Left ventricle myocardium inferior (tissue), 1 donor: ENCODE data around the gene PTPRO. TPM values are rescaled to one million over a fixed set of nuclear protein-coding genes. Genes with fewer than 3 reads are reported as not detected.
A peak's percentile ranks its signal among the peaks of the same experiment; 100 is the strongest.

ENCODE experiments used
- DNase-seq: peaks from one replicate; pipeline ENCODE4 v3.0.0-alpha.2; 2020
- H3K27ac ChIP-seq: fragments of 200-600 bp; replicated peaks from 2 replicates; pipeline ENCODE4 v1.8.0; 2021
- H3K27me3 ChIP-seq: fragments of 200-600 bp; 2 replicates; pipeline ENCODE4 v1.8.0; 2021; ENCODE audit warnings: low read depth
- H3K36me3 ChIP-seq: fragments of 200-600 bp; 2 replicates; pipeline ENCODE4 v1.8.0; 2021
- H3K4me1 ChIP-seq: fragments of 200-600 bp; 2 replicates; pipeline ENCODE4 v1.8.0; 2021
- H3K4me3 ChIP-seq: fragments of 200-600 bp; 2 replicates; pipeline ENCODE4 v1.8.0; 2021; ENCODE audit warnings: mild to moderate bottlenecking, moderate library complexity
- H3K9me3 ChIP-seq: fragments of 200-600 bp; replicated peaks from 2 replicates; pipeline ENCODE4 v1.8.0; 2021
- CTCF ChIP-seq: fragments of 200-600 bp; IDR thresholded peaks from 2 replicates; pipeline ENCODE4 v1.8.0; 2021; ENCODE audit warnings: antibody characterized with exemption, mild to moderate bottlenecking, borderline replicate concordance
- intact Hi-C: fragments of 100-400 bp; cut with micrococcal nuclease; formaldehyde crosslinking; loops from one replicate; pipeline ENCODE4 v1.11.0; 2022
- long read RNA-seq: library from polyadenylated mRNA; unstranded; transcript quantifications from one replicate; pipeline ENCODE4 v2.0.0, GENCODE V29; 2021
- total RNA-seq: library from RNA; stranded (reverse); fragmentation: NEBNext Ultra II Directional; extraction: Animal tissue kit (Norgen Biotek cat#: 25700); gene quantifications from one replicate; pipeline ENCODE4 v1.2.1, GENCODE V29; 2021
- donor health status: DM: no; HTN: yes; CAD: no; lungs with severe emphysema.

The PTPRO gene
- total RNA-seq = 0.82 TPM
- long read RNA-seq = 0 reads

GRCh38 chr12:15322164-15323061, at the start of gene PTPRO:
Gene PTPRO, plus strand, starts transcription at chr12:15322508.
- no peak for DNase-seq
- intact Hi-C loops = no loop called here
- no peaks in the 10 kb centered on the region for H3K36me3 ChIP-seq
- no peak within 1 kb of the TSS for H3K27ac ChIP-seq
- peak within 1 kb of the TSS; percentile 55 for H3K4me3 ChIP-seq
- H3K9me3 ChIP-seq = no peaks in the 10 kb centered on the region
- peaks cover 10% of the 10 kb centered on the region for H3K4me1 ChIP-seq
- peaks cover 95% of the 10 kb centered on the region for H3K27me3 ChIP-seq
- no peak for TF ChIP-seq CTCF

- Histone ChIP-seq H3K27me3 (peaks cover 16% of the 10 kb centered on the region), H3K36me3 (no peaks in the 10 kb centered on the region), H3K9me3 (no peaks in the 10 kb centered on the region), H3K4me1 (peaks cover 6% of the 10 kb centered on the region), H3K4me3 (no peak overlapping the region), H3K27ac (no peak overlapping the region)
- no peak for DNase-seq
- intact Hi-C loops = loop anchor here (10.0 kb wide), 1 partner anchor 311 kb away; no protein-coding TSS in a partner anchor
- TF ChIP-seq CTCF = no peak
Measured at GRCh38 chr12:15273896-15274295, 48.4 kb upstream of the PTPRO start.

GRCh38 chr12:15274561-15274967, 47.7 kb upstream of the PTPRO start:
- no peak for DNase-seq
- H3K4me1 ChIP-seq = peaks cover 13% of the 10 kb centered on the region
- H3K4me3 ChIP-seq = no peak overlapping the region
- H3K27me3 ChIP-seq = peaks cover 16% of the 10 kb centered on the region
- intact Hi-C loops = loop anchor here (10.0 kb wide), 1 partner anchor 310 kb away; no protein-coding TSS in a partner anchor
- no peak for TF ChIP-seq CTCF
- H3K36me3 ChIP-seq = no peaks in the 10 kb centered on the region
- no peaks in the 10 kb centered on the region for H3K9me3 ChIP-seq
- no peak overlapping the region for H3K27ac ChIP-seq

GRCh38 chr12:15276088-15276698, 46.1 kb upstream of the PTPRO start:
- Histone ChIP-seq H3K9me3 (no peaks in the 10 kb centered on the region), H3K27me3 (peaks cover 16% of the 10 kb centered on the region), H3K27ac (no peak overlapping the region), H3K4me3 (no peak overlapping the region), H3K36me3 (no peaks in the 10 kb centered on the region), H3K4me1 (peaks cover 16% of the 10 kb centered on the region)
- TF ChIP-seq CTCF = peak; percentile 80
- intact Hi-C loops = loop anchor here (5.0 to 10.0 kb wide), 3 partner anchors 246 to 581 kb away; no protein-coding TSS in a partner anchor
- no peak for DNase-seq

- Histone ChIP-seq H3K4me3 (no peak overlapping the region), H3K9me3 (no peaks in the 10 kb centered on the region), H3K4me1 (peaks cover 16% of the 10 kb centered on the region), H3K27me3 (peaks cover 16% of the 10 kb centered on the region), H3K27ac (peak overlapping the region; percentile 64), H3K36me3 (no peaks in the 10 kb centered on the region)
- intact Hi-C loops = loop anchor here (5.0 to 10.0 kb wide), 3 partner anchors 243 to 578 kb away; no protein-coding TSS in a partner anchor
- peak; percentile 83 for DNase-seq
- TF ChIP-seq CTCF = peak; percentile 23
Measured at GRCh38 chr12:15278816-15279658, 43.3 kb upstream of the PTPRO start.
